H9 (cell line): ENCODE data around the gene MSI2. TPM values are rescaled to one million over a fixed set of nuclear protein-coding genes. Genes with fewer than 3 reads are reported as not detected.

Experiments
- DNase-seq: peaks from one replicate; pipeline ENCODE4 v3.0.0-alpha.2; 2017
- H2AFZ ChIP-seq: one replicate; pipeline ENCODE4 v1.6.1; 2013; ENCODE audit warnings: mild to moderate bottlenecking, low read length, control low read depth, moderate library complexity
- H2AK5ac ChIP-seq: 2 replicates; pipeline ENCODE4 v1.6.1; 2013; ENCODE audit warnings: low read length, control low read depth, mixed read lengths; ENCODE audit not compliant: insufficient read length
- H2BK120ac ChIP-seq: one replicate; pipeline ENCODE4 v1.6.1; 2013; ENCODE audit warnings: low read depth, mild to moderate bottlenecking, low read length, control low read depth, inconsistent platforms; ENCODE audit not compliant: poor library complexity, severe bottlenecking
- H2BK12ac ChIP-seq: 2 replicates; pipeline ENCODE4 v1.6.1; 2013; ENCODE audit warnings: low read length, control low read depth, mixed read lengths, low read depth; ENCODE audit not compliant: insufficient read length
- H2BK15ac ChIP-seq: 2 replicates; pipeline ENCODE4 v1.6.1; 2013; ENCODE audit warnings: low read depth, low read length, control low read depth
- H2BK20ac ChIP-seq: one replicate; pipeline ENCODE4 v1.6.1; 2013; ENCODE audit warnings: low read depth, mild to moderate bottlenecking, low read length, control low read depth, inconsistent platforms; ENCODE audit not compliant: poor library complexity, severe bottlenecking
- H2BK5ac ChIP-seq: 2 replicates; pipeline ENCODE4 v1.6.1; 2013; ENCODE audit warnings: low read length, control low read depth, mixed read lengths; ENCODE audit not compliant: insufficient read length
- H3K14ac ChIP-seq: 2 replicates; pipeline ENCODE4 v1.6.1; 2013; ENCODE audit warnings: low read length, control low read depth; ENCODE audit not compliant: insufficient read depth
- H3K18ac ChIP-seq: 2 replicates; pipeline ENCODE4 v1.6.1; 2013; ENCODE audit warnings: low read depth, mild to moderate bottlenecking, mixed read lengths, low read length, control low read depth; ENCODE audit not compliant: insufficient read length
- H3K23ac ChIP-seq: 2 replicates; pipeline ENCODE4 v1.6.1; 2013; ENCODE audit warnings: low read length, control low read depth, mixed read lengths, low read depth; ENCODE audit not compliant: insufficient read length
- H3K23me2 ChIP-seq: 2 replicates; pipeline ENCODE4 v1.6.1; 2013; ENCODE audit warnings: low read depth, mild to moderate bottlenecking, mixed read lengths, low read length, control low read depth; ENCODE audit not compliant: insufficient read length, poor library complexity, severe bottlenecking
- H3K27ac ChIP-seq: 2 replicates; pipeline ENCODE4 v1.5.1; 2013; ENCODE audit warnings: low read length, control low read depth, mixed read lengths, low read depth; ENCODE audit not compliant: insufficient read length
- H3K27me3 ChIP-seq: 2 replicates; pipeline ENCODE4 v1.6.1; 2013; ENCODE audit warnings: low read length, control low read depth, inconsistent platforms; ENCODE audit not compliant: insufficient read depth
- H3K4ac ChIP-seq: 2 replicates; pipeline ENCODE4 v1.6.1; 2013; ENCODE audit warnings: low read depth, mild to moderate bottlenecking, control low read depth, inconsistent platforms, low read length, moderate library complexity
- H3K4me1 ChIP-seq: 2 replicates; pipeline ENCODE4 v1.6.1; 2013; ENCODE audit warnings: low read length, control low read depth, inconsistent platforms; ENCODE audit not compliant: insufficient read depth
- H3K4me2 ChIP-seq: 2 replicates; pipeline ENCODE4 v1.6.1; 2013; ENCODE audit warnings: low read length, control low read depth, mixed read lengths; ENCODE audit not compliant: insufficient read length, insufficient read depth
- H3K56ac ChIP-seq: 2 replicates; pipeline ENCODE4 v1.6.1; 2013; ENCODE audit warnings: low read depth, mild to moderate bottlenecking, mixed read lengths, low read length, control low read depth; ENCODE audit not compliant: insufficient read length
- H3K79me1 ChIP-seq: 2 replicates; pipeline ENCODE4 v1.6.1; 2013; ENCODE audit warnings: low read depth, mild to moderate bottlenecking, moderate library complexity, low read length, control low read depth, inconsistent platforms; ENCODE audit not compliant: insufficient read depth, poor library complexity, severe bottlenecking
- H3K79me2 ChIP-seq: 2 replicates; pipeline ENCODE4 v1.6.1; 2013; ENCODE audit warnings: low read length, control low read depth, inconsistent platforms; ENCODE audit not compliant: insufficient read depth
- H3K9ac ChIP-seq: 2 replicates; pipeline ENCODE4 v1.6.1; 2013; ENCODE audit warnings: low read length, control low read depth, mixed read lengths; ENCODE audit not compliant: insufficient read length; ENCODE audit errors: extremely low read depth
- H3K9me3 ChIP-seq: one replicate; pipeline ENCODE4 v1.6.1; 2013; ENCODE audit warnings: low read depth, low read length, inconsistent platforms; ENCODE audit not compliant: control insufficient read depth
- H3T11ph ChIP-seq: one replicate; pipeline ENCODE4 v1.6.1; 2013; ENCODE audit warnings: mild to moderate bottlenecking, low read length, control low read depth, inconsistent platforms
- H4K20me1 ChIP-seq: one replicate; pipeline ENCODE4 v1.6.1; 2013; ENCODE audit not compliant: control insufficient read depth, insufficient read length, insufficient read depth
- H4K5ac ChIP-seq: 2 replicates; pipeline ENCODE4 v1.6.1; 2013; ENCODE audit warnings: low read depth, mild to moderate bottlenecking, mixed read lengths, low read length, control low read depth; ENCODE audit not compliant: insufficient read length
- H4K8ac ChIP-seq: replicated peaks from 2 replicates; pipeline ENCODE4 v1.6.1; 2013; ENCODE audit warnings: low read length, control low read depth, mixed read lengths, low read depth; ENCODE audit not compliant: insufficient read length
- H4K91ac ChIP-seq: 2 replicates; pipeline ENCODE4 v1.6.1; 2013; ENCODE audit warnings: low read depth, mild to moderate bottlenecking, moderate library complexity, mixed read lengths, low read length, control low read depth; ENCODE audit not compliant: insufficient read length
- H3K27ac Mint-ChIP-seq, 3 experiments: 2 replicates in 2 of 3; 3 replicates in 1 of 3; pipeline ENCODE4 v1.8.0; 2020 to 2021; ENCODE audit warnings: mixed read lengths in 3 of 3, mild to moderate bottlenecking in 1 of 3, moderate library complexity in 1 of 3
- H3K27me3 Mint-ChIP-seq: 2 replicates; pipeline ENCODE4 v1.8.0; 2021; ENCODE audit warnings: low read depth, mild to moderate bottlenecking, moderate library complexity, mixed read lengths
- H3K36me3 Mint-ChIP-seq, 3 experiments: 2 replicates in 2 of 3; 3 replicates in 1 of 3; pipeline ENCODE4 v1.8.0; 2020 to 2021; ENCODE audit warnings: low read depth in 3 of 3, mixed read lengths in 3 of 3; ENCODE audit not compliant: insufficient read depth in 1 of 3
- H3K4me1 Mint-ChIP-seq, 2 experiments: 2 replicates each; pipeline ENCODE4 v1.8.0; 2020; ENCODE audit warnings: mixed read lengths in 2 of 2
- H3K4me3 Mint-ChIP-seq, 2 experiments: 2 replicates in 1 of 2; 3 replicates in 1 of 2; pipeline ENCODE4 v1.8.0; 2020 to 2021; ENCODE audit warnings: mild to moderate bottlenecking in 2 of 2, mixed read lengths in 2 of 2, moderate library complexity in 1 of 2
- H3K9me3 Mint-ChIP-seq, 2 experiments: 2 replicates in 1 of 2; 3 replicates in 1 of 2; pipeline ENCODE4 v1.8.0; 2020; ENCODE audit warnings: mild to moderate bottlenecking in 2 of 2, mixed read lengths in 2 of 2, moderate library complexity in 1 of 2
- CTCF ChIP-seq: fragments of 200-600 bp; sonication (generic); conservative IDR thresholded peaks from 3 replicates; pipeline ENCODE4 v1.8.0; 2021; ENCODE audit warnings: antibody characterized with exemption, mild to moderate bottlenecking
- WGBS: extraction: QIAGEN DNeasy Blood & Tissue Kit; methylation state at CpG from one replicate; pipeline ENCODE4 v1.1.7; 2013; ENCODE audit warnings: missing lambda C conversion rate, low lambda C conversion rate, mixed read lengths; ENCODE audit not compliant: insufficient read length; ENCODE audit errors: extremely low coverage; 5-methylcytosine and 5-hydroxymethylcytosine counted together
- total RNA-seq: library from RNA; stranded (reverse); gene quantifications from 2 replicates; pipeline ENCODE4 v1.2.1, GENCODE V29; 2021

The MSI2 gene
- total RNA-seq, 1 experiment from 2014 or later = 98.5 TPM

DNA sequence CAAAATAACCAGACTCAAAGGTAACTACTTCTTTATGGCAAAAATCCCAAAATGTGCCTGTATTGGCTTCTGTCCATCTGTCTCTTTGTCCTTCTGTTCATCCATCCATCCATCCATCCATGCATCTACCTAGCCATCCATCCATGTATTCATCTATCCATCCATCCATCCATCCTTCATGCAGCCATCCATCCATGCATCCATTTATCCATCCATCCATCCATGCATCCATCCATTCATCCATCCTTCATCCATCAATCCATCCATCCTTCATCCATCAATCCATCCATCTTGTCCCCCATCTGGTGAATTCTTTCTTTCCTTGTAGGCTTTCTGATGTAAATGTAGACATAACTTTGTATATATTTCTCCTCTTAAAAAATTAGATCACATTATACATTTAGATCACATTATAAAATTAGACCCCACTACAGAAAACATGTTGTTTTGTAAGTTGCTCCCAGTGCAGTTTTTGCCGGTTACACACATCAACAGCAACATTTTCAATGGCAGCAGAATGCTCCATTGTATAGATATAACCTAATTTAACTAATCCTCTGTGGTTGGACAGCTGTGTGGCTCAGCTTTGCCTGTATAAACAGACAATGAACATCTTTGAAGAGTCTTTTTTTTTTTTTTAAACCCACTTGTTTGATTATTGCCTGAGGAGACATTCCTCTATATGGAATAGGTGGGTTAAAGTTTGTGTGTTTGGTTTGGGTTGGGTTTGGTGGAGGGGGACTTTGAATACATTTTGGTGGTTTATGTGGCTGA, 72.0 kb downstream of the MSI2 start:
- no peaks in the 10 kb centered on the region for H3K9me3 ChIP-seq
- no peaks in the 10 kb centered on the region for H3K23me2 ChIP-seq
- no peak for DNase-seq
- no peak overlapping the region for H2BK20ac ChIP-seq
- H4K5ac ChIP-seq = no peak overlapping the region
- Mint-ChIP-seq H3K9me3 (no peaks in the 10 kb centered on the region), H3K4me3 (no peak overlapping the region), H3K4me1 (peaks cover 34 to 44% of the 10 kb centered on the region in 2 experiments), H3K27ac (0 out of 7 replicates have a peak overlapping the region, but pooled peaks of 1 of the 3 experiments have one; percentile 83), H3K36me3 (peaks cover 3 to 16% (median 12%) of the 10 kb centered on the region in 3 experiments; a peak in 5 of 7 replicates), H3K27me3 (no peaks in the 10 kb centered on the region)
- H3K79me1 ChIP-seq = no peaks in the 10 kb centered on the region
- no peak overlapping the region for H3T11ph ChIP-seq
- H3K14ac ChIP-seq = no peak overlapping the region
- no peak overlapping the region for H2AK5ac ChIP-seq
- no peak overlapping the region for H2BK15ac ChIP-seq
- no peaks in the 10 kb centered on the region for H3K4me1 ChIP-seq
- no peak overlapping the region for H3K4me2 ChIP-seq
- no peaks in the 10 kb centered on the region for H3K27me3 ChIP-seq
- no peak overlapping the region for H4K91ac ChIP-seq
- H2BK120ac ChIP-seq = no peak overlapping the region
- no peak overlapping the region for H4K8ac ChIP-seq
- H3K18ac ChIP-seq = no peak overlapping the region
- no peak overlapping the region for H3K9ac ChIP-seq
- no peaks in the 10 kb centered on the region; the same call in 1 of the 2 replicates for H3K79me2 ChIP-seq
- H3K23ac ChIP-seq = no peak overlapping the region
- TF ChIP-seq CTCF = no peak
- no peak overlapping the region for H2AFZ ChIP-seq
- no peak overlapping the region for H3K4ac ChIP-seq
- H4K20me1 ChIP-seq = no peaks in the 10 kb centered on the region
- no CpG with 5 or more reads among the region's 1 CpG for WGBS
- no peak overlapping the region for H2BK5ac ChIP-seq
- no peak overlapping the region for H2BK12ac ChIP-seq
- no peak overlapping the region for H3K27ac ChIP-seq
- no peak overlapping the region for H3K56ac ChIP-seq
